ENCODE measurements around the gene WDR74.
"Not testable (repeated sequence)": the region's sequence is repeated elsewhere in the genome, so short reads cannot be mapped to it uniquely, and the experiment has no call there.

Gene WDR74

DNA sequence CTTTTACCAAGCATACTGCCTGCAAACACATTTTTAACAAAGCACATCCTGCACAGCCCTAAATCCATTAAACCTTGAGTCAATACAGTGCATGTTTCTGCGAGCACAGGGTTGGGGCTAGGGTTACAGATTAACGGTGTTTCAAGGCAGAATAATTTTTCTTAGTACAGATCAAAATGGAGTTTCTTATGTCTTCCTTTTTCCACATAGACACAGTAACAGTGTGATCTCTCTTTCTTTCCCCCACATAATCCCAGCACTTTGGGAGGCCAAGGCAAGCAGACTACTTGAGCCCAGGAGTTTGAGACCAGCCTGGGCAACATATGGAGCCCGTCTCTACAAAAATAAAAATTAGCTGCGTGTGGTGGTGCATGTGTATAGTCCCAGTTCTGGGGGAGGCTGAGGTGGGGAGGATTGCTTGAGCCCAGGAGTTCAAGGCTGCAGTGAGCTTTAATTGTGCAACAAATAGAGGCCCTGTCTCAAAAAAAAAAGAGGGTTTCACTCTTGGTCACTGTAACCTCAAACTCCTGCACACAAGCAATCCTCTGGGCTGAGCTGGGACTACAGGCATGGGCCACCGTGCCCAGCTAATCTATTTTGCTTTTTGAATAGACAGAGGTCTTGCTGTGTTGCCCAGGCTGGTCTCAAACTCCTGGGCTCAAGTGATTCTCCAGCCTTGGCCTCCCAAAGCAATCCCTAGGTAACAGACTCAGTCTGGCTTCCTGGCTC lies 21.6 kb upstream of the WDR74 start:
- no peak for DNase-seq (ENCODE audit: low read depth in 2 of 2)

DNA sequence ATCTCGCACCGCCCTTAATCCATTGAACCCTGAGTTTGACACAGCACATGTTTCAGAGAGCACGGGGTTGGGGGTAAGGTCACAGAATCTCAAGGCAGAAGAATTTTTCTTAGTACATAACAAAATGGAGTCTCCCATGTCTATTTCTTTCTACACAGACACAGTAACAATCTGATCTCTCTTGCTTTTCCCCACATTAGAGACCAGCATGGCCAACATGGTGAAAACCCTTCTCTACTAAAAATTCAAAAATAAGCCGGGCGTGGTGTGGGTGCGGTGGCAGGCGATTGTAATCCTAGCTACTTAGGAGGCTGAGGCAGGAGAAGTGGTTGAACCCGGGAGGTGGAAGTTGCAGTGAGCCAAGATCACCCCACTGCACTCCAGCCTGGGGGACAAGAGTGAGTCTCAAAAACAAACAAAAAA lies 19.9 kb upstream of the WDR74 start:
- DNase-seq (ENCODE audit: low read depth in 2 of 2), result not testable (repeated sequence)

DNA sequence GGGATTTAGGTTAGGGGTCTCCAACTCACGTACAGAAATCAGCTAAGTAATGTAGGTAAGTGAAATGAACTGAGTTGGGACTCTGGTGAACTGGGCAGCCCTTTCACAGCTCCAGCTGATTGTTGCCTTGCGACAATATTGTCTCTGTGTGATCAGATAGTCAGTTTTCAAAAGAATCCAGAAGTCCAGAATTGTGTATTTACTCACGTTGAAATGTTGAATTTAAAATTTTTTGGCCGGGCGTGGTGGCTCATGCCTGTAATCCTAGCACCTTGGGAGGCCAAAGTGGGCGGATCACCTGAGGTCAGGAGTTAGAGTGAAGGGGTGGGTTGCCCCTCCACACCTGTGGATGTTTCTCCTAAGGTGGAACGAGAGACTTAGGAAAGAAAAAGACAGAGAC lies 18.8 kb upstream of the WDR74 start:
- no peak for DNase-seq (ENCODE audit: low read depth in 2 of 2)

GRCh38 chr11:62857541-62857982 lies 18.2 kb upstream of the WDR74 start:
- DNase-seq (ENCODE audit: low read depth in 2 of 2), result no peak

DNA sequence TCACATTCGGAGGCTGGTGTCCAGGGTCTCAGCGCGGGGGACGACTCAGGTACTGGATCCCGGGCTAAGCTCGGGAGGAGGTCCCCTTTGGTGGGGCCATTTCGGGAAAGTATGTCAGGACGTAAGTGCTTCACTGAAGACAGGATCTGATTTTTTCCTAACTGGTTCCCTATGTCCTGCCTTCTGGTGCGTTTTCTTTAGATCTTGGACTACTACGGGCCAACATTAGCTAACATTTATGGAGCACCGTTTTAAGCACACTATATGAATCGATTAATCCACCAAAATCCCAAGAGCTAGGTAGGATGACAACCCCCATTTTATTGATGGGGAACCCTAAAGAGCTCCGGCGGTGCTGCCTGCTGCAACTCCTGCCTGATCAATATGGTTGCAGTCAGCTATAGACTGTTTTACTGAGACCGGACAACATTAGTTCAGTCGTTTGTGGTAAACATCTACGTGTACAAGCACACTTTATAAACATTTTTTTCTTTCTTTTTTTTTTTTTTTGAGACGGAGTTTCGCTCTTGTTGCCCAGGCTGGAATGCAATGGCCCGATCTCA lies 17.0 kb upstream of the WDR74 start:
- no peak for DNase-seq (ENCODE audit: low read depth in 2 of 2)

- DNase-seq (ENCODE audit: low read depth in 2 of 2), result peak; percentile 98
Observed at GRCh38 chr11:62855571-62856332, 16.4 kb upstream of the WDR74 start.

GRCh38 chr11:62854825-62855570 lies 15.6 kb upstream of the WDR74 start:
- no peak for DNase-seq (ENCODE audit: low read depth in 2 of 2)

GRCh38 chr11:62854013-62854824 lies 14.8 kb upstream of the WDR74 start:
- DNase-seq (ENCODE audit: low read depth in 2 of 2), result no peak

DNA sequence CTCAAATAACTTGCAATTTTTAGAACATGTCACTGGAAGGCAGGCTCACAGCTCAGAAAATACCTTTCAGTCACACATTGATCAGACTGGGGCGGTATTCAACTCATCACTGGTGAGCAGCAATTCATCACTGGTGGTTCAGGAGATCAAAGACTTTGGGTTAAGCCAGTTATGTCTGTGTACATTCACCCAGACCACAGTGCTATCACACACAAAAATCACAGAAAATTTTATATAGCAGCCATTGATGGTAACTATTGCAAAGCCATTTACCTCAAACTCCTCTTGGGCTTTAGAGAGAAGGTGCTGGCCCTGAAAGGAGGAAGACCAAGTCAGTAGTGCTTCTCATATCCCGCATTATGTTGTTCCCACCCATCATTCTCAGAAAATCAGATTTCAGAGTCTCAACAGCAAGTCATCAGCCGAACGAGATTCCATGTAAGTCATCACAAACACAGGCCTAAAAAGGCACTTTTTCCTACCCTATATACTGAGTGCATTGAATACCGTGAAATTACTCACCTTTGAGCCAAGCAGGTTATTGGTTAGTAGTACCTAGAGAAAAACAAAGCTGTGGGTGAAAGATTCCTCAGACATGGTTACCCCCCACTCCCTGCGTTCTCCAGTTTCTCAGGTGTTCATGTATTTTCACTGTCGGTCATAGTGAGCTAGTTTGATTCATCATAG lies 14.0 kb upstream of the WDR74 start:
- no peak for DNase-seq (ENCODE audit: low read depth in 2 of 2)

GRCh38 chr11:62852523-62853188 lies 13.3 kb upstream of the WDR74 start:
- DNase-seq (ENCODE audit: low read depth in 2 of 2), result no peak

DNA sequence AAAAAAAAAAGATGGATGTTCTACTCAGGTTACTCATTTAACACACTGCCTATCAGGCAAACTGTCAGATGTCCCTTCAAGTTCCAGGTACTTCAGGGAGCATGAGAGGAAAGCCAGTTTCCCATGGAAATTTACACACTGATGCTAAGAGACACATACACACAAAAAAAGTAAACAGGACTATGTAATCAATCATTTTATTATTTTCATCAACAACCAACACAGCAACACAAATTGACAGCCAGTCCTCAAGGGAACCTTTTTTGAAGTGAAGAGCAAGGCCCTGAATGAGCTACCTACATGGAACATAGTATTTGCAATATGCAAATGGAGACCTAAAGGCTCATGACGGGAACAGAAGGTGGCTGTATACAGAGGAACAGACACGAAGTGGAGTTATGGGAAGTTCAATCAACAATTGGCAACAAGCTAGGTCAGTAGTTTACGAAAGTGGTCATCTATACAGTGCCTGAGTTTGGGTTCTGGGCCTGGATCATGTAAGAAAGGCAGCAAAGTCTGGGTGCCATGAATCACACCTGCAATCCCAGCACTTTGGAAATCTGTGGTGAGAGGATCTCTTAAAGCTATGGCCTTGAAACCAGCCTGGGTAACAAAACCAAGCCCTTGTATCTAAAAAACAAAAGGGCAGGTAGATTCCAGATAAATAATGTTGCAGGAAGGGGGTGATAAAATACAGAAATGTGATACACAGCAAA lies 12.6 kb upstream of the WDR74 start:
- DNase-seq (ENCODE audit: low read depth in 2 of 2), result no peak

GRCh38 chr11:62850911-62851806 lies 11.8 kb upstream of the WDR74 start:
- DNase-seq (ENCODE audit: low read depth in 2 of 2), result no peak

DNA sequence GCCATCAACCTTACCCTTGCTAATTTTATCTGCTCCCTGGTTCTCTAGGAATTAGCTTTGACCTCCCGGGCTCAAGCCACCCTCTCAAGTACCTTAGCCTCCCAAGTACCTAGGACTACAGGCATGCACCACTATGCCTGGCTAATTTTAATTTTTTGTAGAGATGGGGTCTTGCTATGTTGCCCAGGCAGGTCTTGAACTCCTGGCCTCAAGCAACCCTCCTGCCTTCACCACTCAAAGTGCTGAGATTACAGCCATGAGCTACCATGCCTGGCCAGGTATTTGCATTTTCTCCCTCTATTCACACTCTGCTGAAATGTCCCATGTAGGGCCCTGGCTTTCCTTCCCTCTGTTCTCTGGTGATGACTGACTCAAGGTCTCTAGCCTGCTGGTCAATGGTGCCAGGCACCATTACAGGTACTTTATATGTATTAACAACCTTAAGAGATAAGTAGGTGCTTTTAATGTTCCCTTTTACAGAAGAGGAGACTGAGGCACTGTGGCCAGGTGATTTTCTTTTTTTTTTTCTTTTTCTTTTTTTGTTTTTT lies 8.5 kb upstream of the WDR74 start:
- no peak for DNase-seq (ENCODE audit: low read depth in 2 of 2)

DNA sequence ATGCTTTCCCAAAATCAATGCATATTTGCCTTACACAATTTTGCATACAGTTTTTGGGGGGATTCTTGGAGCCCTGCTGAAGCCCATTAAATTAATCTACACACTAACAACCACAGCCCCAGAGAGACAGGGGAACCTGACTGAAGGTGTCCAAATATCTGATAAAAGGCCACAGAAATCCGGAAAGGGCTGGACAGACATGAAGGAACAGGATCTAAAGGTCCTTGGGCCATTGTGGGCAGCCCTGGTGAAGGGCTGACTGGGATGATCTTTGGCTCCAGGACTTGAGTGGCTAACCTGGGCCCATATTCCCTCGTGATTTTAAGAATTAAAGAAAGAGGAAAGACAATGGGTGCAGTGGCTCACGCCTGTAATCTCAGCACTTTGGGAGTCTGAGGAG lies 6.8 kb upstream of the WDR74 start:
- DNase-seq (ENCODE audit: low read depth in 2 of 2), result no peak

DNA sequence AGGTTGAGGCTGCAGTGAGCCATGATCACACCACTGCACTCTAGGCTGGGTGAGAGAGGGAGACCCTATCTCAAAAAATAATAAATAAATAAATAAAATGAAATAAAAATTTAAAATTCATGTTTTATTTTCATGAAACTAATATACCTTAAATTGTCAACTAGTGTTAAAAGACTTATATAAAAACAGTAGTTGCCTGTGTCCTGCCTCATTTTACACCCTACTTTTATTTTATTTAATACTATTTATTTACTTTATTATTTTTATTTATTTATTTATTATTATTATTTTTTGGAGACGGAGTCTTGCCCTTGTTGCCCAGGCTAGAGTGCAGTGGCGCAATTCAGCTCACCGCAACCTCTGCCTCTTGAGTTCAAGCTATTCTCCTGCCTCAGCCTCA lies 4.8 kb upstream of the WDR74 start:
- DNase-seq (ENCODE audit: low read depth in 2 of 2), result no peak

GRCh38 chr11:62843466-62843865 lies 4.1 kb upstream of the WDR74 start:
- DNase-seq (ENCODE audit: low read depth in 2 of 2), result no peak

DNA sequence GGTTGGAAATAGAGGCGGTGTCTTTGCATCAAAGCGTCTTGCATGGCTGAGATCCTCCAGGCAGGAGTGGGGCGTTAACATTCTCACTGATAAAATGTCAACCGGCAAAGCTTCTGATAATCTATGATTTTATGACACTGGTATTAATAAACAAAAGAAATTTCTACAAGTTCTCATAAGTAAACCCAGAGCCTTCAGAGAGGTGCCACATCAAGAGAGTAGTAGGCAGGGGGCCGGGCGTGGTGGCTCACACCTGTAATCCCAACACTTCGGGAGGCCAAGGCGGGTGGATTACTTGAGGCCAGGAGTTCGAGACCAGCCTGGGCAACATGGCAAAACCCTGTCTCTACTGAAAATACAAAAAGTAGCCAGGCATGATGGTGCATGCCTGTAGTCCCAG lies 3.5 kb upstream of the WDR74 start:
- not testable (repeated sequence) for DNase-seq (ENCODE audit: low read depth in 2 of 2)

DNA sequence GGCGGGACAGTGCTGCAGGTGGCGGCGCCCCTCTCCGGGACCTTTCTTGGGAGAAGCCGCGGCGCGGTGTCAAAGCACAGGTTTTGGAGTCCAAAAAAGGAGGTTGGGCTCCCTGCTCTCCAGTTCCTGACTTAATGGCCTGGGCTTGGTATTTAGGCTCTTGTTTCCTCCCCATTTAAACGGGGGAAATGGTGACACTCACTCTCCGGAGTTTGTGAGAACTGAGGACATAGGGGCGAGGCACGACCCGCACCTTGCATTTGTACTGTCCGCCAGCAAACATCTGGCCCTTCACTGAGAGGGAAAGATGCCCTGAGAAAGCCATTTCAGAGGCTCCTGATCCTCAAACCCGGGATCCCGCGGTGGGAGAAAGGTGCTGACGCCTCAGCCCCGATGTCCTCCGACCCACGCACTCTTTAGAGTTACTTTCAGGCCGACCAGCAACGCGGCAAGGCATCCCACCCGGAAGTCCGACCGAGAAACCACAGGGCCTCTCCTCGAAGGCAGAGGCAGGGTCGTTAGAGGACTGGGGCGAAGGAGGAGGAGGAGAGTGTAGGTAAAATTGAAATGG lies 2.9 kb upstream of the WDR74 start:
- DNase-seq (ENCODE audit: low read depth in 2 of 2), result no peak
